HG03565 (cell line): Measurements from ENCODE around the gene GBX1.

Experiments
- ATAC-seq: cut with Tn5 transposase; IDR thresholded peaks from one replicate; pipeline ENCODE4 v1.9.1; 2021; ENCODE audit warnings: mild to moderate bottlenecking, moderate library complexity; ENCODE audit not compliant: unreplicated experiment

Gene GBX1

DNA sequence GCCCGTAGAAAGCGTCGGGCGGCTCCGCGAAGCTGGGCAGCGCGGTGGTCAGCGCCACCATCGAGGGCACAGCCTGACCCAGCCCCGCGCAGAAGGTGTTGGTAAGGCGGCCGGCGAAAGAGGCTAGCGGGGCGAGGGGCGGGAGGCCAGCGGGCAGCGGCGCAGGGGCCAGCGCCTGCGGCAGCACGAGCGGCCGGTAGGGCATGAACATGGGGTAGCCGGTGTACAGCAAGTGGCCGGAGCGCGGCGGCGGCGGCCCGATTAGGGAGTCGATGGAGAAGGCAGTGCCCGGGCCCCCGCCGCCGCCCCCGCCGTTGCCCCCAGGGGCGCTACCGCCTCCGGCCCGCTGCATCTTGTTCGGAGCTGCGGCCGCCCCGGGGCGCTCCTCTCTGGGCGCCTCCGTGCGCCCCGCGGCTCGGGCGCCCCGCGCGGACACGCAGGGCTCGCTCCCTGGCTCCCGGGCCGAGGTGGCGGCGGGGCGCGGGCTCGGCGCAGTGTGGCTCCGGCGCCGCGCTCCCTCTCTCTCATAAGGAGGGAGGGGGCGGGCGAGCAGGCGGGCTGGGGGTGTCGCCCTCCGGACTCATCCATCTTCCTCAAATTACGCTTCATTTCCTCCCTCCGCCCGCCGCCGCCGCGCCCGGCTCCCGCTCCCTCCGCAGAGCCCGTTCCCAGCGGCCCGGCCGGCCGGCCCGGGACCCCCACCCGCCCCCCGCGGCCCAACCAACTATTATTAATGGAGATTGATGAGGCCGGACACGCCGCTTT lies at the start of gene GBX1:
GBX1 (minus strand) TSS at position 498 of the 765 bp plus-strand sequence; CDS start at position 352, 146 bp downstream.
- no peak for ATAC-seq

DNA sequence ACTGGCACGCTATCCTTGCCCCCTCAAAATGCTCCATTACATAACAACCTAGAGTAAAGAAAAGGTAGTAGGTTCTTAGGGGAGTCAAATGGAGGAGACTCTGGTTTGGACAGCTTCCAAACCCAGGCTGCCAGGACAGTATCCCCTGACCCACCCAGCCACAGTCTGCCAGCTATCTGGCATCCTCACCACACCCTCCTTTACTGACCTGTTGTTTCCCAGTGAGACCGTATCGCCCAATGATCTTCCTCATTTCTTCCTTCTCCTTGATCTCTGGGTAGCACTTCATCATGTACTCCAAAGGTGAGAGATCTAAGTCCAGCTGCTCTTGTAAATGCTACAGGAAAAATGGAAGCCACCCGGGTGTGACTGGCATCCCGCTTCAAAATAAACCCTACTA lies 47.9 kb upstream of the GBX1 start:
- ATAC-seq: no peak

DNA sequence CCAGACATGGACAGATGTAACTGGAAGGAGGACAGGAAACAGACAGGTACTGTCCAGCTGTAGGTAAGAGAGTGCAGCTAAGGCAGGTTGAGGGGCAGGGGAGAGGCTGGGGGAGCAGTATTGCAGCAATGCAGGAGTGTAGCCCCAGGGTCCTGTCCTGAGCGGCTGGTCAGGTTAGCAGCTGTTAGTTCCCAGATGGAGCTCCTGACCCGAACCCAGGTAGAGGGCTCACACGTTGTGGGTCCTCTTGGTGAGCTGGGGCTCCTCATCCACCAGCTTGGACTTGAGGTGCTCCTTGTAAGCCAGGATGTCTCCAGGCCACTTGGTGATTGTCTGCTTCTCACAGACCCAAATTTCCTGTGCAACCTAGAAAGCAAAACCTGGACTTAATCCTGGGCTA lies 46.3 kb upstream of the GBX1 start:
- no peak for ATAC-seq

DNA sequence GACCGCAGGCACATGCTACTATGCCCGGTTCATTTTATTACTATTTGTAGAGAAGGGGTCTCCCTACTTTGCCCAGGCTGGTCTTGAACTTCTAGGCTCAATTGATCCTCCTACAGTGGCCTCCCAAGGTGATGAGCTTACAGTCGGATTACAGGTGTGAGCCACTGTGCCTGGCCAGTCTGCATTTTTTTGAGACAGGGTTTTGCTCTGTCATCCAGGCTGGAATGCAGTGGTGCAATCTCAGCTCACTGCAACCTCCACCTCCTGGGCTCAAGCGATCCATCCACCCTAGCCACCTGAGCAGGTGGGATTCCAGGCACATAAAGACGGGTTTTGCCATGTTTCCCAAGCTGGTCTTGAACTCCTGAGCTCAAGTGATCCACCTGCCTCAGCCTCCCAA lies 45.1 kb upstream of the GBX1 start:
- no peak for ATAC-seq

DNA sequence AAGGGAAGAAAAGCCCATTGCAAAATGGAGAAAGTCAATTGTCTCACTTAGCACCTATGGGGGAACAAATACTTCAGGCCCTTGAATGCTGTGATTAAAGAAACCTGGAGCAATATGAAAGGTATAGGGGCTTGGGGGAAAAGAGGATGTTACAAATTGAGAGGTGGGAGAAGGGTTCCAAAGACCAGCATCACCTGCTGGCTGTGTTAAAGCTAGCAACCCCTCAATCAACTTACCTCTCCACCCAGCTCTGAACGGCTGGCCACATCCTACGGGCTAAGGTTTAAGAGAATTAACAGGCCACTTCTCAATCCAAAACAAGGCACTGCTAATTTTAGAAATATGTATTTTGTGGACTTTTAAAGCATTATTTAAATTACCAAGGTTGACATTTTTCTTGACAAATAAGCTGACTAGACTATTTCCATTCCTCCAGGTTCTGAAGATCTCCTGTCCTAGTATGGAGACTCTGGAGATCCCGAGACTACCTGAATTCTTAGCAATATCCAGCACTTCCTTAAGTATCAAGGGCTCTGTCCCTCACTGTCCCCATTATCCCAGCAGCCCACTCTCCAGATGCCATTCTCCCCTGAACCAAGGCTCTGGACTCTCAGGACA lies 43.8 kb upstream of the GBX1 start:
- ATAC-seq: no peak

DNA sequence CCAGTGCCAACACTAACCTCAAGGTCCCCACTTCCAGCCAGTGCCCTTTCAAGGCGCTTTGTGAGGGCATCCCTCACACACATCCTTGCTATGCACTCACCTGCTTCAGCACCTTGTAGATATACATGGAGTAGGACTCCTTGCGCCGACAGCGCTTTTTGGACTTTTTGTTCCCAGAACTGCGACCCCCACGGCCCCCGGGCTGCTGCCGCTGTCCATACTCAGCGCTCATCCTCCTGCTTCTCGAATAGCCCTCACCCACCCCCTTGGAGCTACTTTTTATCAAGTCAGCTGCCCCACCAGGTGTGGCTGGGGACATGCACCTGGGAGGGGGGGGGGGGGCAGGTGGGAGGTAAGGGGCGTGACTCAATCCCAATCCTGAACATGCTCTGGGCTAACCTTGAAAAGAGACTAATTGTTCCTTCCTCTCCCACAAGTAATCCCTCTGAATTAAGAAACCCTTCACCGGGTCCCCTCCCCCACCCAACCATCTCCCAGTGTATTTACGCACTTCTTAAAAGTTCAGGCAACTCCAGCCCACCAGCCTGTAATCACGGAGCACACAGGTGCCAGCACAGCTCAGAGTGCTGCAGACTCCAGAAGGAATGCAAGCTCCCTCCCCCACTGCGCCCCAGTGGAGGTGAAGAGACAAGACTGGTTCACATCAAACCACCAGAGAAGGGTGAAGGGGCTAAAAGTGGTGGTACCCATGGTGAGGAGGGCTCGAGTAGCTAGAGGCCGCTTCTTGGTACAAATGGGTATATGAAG lies 42.8 kb upstream of the GBX1 start, which contains the start of gene H2BK1:
H2BK1 (minus strand) TSS at position 402 of the 768 bp plus-strand sequence; CDS start at position 232, 170 bp downstream.
- ATAC-seq: no peak

DNA sequence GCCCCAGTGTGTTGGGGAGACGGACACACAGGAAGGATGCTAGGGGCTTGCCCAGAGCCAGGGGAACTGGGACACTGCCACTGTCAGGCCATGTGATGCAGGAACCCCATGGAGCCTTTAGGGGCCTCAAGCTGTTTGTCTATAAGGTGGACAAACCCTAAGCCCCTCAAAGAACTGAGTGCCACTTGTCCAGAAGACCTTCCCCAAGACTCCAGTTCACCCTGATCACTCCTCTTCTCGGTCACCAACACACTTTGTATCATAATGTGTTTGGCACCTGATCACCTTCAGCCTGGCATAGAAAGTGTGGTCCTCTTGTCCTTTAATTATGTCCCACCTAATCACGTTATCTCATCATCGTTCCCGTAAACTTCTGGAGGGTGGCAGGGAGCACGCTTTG lies 42.1 kb upstream of the GBX1 start:
- no peak for ATAC-seq

DNA sequence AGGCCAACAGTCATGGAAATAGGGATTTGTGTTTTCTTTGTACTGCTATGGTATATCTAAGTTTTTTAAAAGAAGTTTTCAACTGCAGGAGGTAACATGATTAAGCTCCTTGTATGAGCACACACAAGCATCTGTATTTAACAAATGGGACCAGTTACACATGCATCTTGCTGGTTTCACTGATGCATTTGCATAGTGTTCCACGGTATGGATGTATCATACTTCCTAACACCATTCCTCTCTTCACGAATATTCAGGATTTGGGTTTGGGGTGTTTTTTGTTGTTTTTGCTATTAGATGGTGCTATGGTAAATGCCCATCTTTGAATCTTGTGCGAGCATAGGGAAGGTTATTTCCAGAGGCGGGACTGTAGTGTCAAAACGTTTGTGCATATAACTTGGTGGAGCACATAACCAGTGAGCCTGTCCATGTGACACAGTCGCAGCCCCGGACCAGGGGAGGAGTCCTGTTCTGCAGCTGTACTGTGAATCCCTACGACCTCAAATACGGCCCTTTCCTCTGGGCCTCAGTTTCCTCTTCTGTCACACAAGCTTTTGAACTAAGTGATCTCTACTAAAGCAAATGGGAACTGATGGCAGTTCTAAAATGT lies 40.9 kb upstream of the GBX1 start:
- ATAC-seq: no peak

DNA sequence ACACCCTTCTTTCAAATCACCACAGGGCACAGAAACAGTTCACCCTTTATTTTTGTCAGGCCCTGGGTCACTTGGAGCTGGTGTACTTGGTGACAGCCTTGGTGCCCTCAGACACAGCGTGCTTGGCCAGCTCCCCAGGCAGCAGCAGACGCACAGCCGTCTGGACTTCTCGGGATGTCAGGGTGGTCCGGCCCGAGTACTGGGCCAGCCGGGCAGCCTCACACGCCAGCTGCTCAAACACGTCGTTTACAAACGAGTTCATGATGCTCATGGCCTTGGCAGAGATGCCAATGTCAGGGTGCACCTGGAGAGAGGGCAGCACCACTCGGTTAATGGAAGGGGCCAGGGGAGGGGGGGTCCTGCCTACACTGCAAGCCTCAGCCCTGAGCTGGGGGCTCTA lies 40.3 kb upstream of the GBX1 start:
- ATAC-seq: no peak

DNA sequence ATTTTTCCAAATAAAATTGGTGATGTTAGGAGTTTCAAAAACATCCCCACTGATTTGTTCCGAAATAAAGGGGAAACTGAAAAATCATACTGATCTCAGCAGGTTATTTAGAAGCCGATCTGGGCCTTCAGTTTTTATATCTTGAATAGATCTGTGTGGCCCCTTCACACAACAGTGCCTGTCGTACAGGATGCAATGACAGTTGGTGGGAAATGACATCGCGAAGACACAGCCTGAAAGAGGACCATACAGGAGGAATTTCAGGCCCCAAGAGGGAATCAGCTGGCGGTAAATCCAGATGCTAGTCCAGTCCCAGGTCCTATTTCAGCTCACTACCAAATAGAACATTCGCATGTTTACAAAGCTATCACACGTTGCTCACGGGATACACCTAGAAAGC lies 39.8 kb upstream of the GBX1 start:
- no peak for ATAC-seq

DNA sequence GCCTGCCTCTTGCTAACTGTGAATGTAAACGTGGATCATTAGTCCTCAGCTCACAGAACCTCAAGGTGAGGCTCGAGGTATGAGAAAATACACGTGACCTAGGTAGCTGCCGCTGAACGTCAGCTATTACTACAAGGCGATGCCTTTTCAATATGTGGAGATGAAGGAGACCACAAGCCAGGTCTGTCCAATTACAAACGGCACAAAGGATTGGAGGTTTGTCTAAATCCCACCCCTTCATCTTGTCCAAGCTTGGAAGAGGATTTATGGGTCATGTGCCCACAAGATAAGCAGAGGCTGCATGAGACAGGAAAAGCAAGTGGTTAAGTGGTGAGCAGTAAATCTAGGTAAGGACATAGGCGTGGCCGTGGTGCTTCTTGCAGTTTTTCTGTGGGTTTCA lies 39.4 kb upstream of the GBX1 start:
- ATAC-seq: no peak

DNA sequence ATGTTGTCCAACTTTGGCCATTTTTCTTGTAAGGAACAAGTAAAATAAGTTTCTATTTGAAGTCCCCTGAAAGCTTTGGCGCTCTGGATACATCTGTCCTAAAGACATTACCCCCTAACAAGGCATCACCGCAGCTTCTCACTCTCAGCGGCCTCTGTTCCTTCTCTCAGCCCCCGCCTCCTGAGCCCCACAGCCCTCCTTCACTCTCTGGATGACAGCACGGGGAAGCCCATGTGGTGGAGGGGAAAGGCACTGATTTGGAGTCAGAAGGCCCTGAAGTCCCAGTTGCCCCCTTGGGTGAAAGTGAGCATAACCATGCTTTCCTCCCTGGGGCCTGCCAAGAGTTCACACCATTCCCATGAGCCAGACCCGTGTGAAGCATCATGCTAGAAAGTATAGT lies 38.2 kb upstream of the GBX1 start:
- no peak for ATAC-seq

DNA sequence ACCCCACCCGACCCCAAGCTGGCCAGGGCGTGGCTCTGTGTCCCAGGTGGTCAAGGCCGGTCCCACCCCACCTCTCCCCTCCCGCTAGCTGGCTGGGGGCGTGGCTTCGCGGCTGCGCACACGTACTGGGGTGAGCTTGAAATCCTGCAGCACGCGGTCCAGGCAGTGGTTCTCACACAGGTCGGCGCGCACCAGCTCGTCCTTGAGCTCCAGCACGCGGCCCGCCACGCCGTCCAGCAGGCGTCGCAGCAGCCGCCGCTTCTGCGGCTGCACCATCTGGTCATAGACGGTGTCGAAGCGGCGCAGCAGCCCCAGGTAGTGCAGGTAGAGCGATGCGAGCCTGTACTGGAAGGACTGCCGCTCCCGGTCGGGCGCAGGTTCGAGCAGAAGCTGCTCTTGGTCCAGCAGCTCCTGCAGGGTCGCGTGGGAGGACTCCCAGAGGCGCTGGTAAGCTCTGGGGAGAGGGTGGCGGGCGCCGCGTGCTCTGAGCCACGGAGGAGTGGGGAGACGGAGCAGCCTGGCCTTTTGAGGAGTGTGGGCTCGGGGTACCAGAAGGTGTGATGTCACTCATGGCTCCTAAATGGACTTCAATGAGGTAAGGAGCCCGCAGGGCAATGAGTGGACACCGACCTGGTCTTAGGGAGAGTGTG lies 37.0 kb upstream of the GBX1 start:
- no peak for ATAC-seq

DNA sequence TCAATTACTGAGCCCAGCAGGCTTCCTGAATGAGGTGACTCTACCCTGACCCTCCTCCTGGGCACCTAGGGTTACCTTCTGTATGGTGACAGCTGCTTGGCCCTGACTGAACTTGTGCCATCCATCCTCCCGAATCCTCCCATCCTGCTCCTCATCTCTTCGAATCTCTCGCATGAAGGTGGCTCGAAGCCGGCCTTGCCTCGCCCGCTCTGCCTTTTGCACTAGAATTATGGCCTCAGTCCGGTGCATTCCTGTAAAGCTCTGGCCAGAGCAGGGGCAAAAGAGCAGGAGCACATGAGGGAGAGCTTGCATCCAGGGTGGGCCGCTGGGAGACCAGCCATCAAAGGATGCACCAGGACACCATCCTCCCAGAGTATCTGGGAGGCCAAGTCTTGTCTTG lies 35.3 kb upstream of the GBX1 start:
- no peak for ATAC-seq

DNA sequence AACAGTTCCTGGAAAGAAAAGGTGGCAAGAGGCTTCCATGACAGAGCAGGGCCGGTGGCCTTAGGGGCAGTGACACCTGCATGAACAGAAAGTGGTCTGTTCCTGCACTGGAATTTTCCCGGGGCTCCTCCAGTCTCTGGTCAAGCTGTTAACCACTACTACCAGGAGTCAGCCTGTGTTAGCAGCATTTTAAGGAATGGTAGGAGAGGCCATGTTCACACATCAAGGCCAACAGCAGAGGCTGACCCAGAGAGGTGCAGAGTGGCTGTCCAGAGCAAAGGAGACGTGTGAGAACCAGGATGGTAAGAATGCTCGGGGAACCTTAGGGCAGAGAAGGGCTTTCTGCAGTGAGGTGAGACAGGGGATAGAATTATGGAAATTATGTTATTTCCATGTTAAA lies 34.3 kb upstream of the GBX1 start:
- ATAC-seq: no peak

DNA sequence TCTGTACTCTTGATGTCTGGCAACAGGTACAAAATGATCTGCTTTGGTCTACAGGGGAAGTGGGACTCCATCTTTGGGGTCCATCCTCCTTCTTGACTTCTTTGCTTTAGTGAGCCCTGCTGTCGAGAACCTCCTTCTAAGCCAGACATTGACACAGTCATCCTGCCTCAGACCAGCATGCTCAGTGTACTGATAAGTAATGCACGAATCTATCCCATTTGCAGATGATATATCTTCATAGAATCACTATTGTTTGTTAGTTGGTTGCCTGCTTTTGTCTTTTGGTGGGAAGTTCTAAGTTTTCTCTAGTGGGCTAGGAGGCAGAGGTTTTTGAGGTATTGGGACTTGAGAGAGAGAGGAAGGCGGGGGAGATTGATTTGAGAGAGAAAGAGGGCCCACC lies 33.9 kb upstream of the GBX1 start:
- ATAC-seq: no peak

DNA sequence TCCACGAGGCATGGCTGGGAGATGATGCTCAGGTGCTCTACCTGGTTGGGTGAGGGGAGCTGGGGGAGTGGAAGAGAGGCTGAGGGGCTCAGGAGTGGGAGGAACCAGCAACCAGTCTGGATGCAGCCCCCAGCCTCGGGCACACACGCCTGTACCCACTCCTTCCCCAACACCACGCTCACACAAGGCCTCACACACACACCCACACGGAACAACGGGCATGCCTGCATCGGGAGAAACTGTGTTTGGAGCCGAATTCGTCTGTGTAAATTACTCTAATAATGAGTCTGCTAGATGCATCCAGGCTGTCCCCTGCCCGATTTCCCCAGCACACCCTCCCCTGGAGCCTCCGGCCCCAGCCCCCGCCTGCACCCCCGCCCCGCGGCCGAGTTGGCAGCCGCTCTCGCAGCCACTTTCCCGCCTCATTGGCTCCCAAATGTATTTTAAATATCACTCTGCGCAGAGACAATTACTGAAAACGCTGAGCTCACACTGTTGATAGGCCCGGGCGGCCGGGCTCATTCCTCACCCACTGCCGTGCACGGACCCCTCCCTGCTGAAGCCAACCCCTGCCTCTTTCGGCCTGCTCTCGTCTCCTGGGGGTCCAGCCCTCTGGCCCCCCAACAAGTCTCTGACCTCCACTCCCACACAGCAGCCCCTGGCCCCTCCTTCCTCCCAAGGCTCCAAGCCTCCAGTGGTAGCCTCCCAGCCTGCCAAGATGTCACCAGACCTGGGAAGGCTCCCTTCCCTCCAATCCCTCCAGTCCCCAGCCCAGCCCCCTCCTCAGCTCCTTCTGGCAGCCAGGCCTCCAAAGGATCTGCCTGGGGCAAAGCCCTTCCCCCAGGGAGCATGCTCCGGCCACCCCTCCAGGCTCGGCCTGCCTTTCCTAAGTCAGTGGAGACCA lies 31.7 kb upstream of the GBX1 start:
- no peak for ATAC-seq

DNA sequence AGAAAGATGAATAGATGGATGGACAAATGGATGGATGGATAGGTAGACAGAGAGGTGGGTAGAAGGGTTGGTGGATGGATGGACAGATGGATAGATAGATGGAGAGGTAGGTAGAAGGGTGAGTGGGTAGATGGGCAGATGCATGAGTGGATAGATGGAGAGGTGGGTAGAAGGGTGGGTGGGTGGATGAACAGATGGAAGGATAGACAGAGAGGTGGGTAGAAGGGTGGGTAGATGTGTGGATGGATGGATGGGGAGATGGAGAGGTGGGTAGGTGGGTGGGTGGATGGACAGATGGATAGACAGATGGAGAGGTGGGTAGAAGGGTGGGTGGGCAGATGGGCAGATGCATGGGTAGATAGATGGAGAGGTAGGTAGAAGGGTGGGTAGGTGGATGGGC lies 30.4 kb upstream of the GBX1 start:
- ATAC-seq: no peak

DNA sequence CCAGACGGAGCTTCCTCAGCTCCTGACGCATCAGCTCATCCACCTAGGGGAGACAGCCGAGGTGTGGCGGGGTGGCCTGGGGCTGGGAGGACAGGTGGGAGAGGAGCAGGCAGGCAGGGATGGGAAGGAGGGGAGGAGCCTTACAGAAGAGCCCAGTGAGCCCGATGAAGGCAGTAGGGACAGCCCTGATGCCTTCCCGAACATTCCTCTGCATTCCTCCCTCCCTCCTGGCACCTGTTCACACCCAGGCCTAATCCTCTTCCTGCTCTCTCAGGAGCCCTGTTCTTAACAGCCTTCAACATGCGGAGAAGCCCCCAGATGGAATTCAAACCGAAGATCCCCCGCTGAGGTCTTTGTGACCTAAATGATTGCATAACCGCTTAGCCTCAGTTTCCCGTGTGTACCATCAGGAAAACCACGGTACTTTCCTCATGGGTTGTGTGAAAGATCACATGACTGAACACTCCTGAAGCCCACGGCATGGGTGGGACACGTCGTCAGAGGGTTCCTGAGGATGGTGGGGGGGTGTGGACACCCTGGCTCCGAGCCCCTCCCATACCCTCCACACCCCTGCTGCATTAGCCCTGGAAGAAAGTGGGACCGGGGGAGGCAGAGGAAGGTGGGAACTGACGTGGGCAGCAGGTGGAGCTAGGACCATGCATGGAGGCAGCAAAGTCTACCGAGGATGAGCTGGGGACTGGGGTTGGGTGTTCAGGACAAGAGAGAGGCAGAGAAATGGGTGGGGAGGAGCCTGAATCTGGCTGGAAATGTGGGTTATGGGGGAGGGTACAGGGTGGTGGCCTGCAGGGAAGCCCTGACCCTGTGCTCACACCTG lies 28.3 kb upstream of the GBX1 start:
- ATAC-seq: no peak
